Esophagus muscularis mucosa (tissue), 4 donors: ENCODE measurements around the gene VPS37C.

ENCODE experiments used
- EP300 ChIP-seq: sonication (generic); formaldehyde crosslinking; IDR thresholded peaks from one replicate; pipeline ENCODE4 v1.6.1; 2017; ENCODE audit warnings: antibody characterized with exemption
- POLR2A ChIP-seq: fragments of 450-650 bp; IDR thresholded peaks from one replicate; pipeline ENCODE4 v1.6.1; 2017; ENCODE audit warnings: antibody characterized with exemption, moderate library complexity, mild to moderate bottlenecking, low read depth
- POLR2AphosphoS5 ChIP-seq, 2 donors: sonication (generic); formaldehyde crosslinking; IDR thresholded peaks; one replicate each; pipeline ENCODE4 v1.6.1; 2017; ENCODE audit warnings: antibody characterized with exemption in 2 of 2
- TF ChIP-seq, protein P1 (sequence below), 3 experiments: fragments of 200-600 bp in 2 of 3; fragments of 450-650 bp in 1 of 3; sonication (generic) in 2 of 3; IDR thresholded peaks; one replicate each; pipeline ENCODE4 v1.5.1; 2017 to 2019; ENCODE audit warnings: antibody characterized with exemption in 3 of 3, mild to moderate bottlenecking in 2 of 3, moderate library complexity in 1 of 3

DNA sequence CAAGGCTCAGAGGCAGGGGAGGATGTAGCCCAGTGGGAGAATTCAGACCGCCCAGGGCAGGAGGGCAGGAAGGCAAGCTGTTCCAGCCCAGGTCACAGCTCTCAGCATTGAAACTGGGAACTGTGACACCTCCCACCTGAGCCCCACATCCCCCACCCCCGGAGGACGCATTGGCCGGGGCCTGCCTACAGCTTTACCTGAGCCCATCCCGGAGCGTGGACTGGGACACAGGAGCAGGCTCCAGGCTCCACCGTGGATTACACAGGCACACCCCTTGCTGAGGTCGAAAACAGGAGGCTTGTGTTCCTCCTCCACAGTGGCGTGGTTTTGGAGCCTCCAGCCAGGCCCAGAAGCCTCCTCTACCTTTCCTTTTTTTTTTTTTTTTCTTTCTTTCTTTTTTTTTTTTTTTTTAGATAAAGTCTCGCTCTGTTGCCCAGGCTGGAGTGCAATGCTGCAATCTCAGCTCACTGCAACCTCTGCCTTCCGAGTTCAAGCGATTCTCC lies 33.0 kb upstream of the VPS37C start:
- no peak for TF ChIP-seq POLR2A
- TF ChIP-seq, protein P1, sequence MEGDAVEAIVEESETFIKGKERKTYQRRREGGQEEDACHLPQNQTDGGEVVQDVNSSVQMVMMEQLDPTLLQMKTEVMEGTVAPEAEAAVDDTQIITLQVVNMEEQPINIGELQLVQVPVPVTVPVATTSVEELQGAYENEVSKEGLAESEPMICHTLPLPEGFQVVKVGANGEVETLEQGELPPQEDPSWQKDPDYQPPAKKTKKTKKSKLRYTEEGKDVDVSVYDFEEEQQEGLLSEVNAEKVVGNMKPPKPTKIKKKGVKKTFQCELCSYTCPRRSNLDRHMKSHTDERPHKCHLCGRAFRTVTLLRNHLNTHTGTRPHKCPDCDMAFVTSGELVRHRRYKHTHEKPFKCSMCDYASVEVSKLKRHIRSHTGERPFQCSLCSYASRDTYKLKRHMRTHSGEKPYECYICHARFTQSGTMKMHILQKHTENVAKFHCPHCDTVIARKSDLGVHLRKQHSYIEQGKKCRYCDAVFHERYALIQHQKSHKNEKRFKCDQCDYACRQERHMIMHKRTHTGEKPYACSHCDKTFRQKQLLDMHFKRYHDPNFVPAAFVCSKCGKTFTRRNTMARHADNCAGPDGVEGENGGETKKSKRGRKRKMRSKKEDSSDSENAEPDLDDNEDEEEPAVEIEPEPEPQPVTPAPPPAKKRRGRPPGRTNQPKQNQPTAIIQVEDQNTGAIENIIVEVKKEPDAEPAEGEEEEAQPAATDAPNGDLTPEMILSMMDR (IDR thresholded peaks at IDR 0.05), result no peak
- no peak for TF ChIP-seq POLR2AphosphoS5 (IDR thresholded peaks at IDR 0.05)
- TF ChIP-seq EP300, result no peak
